Measurements from ENCODE around the gene SIAH1. TPM values are rescaled to one million over a fixed set of nuclear protein-coding genes. Genes with fewer than 3 reads are reported as not detected.
"Not testable (repeated sequence)": the region's sequence is repeated elsewhere in the genome, so short reads cannot be mapped to it uniquely, and the experiment has no call there.

SIAH1 gene
- total and polyA plus RNA-seq, 2 donors (not counting 1 experiment from before 2014, with no cell fraction given) = 10.6 to 47.6 TPM

GRCh38 chr16:48372744-48373143 is 12.5 kb downstream of the SIAH1 start:
- H3K9ac ChIP-seq (ENCODE audit: low read length) = no peak overlapping the region
- H3K4me2 ChIP-seq (replicated peaks; ENCODE audit: low read depth, low read length, poor library complexity, severe bottlenecking) = no peak overlapping the region
- H3K9me3 Mint-ChIP-seq (ENCODE audit: insufficient read depth) = no peaks in the 10 kb centered on the region
- no peak overlapping the region for H3K4me3 ChIP-seq (ENCODE audit: control extremely low read depth in 1 of 5, extremely low read depth in 1 of 5, insufficient read depth in 1 of 5, low read depth in 2 of 5, low read length in 4 of 5)
- H3K36me3 ChIP-seq (replicated peaks in 1 of 2; ENCODE audit: control extremely low read depth in 1 of 2, control insufficient read depth in 1 of 2, extremely low read depth in 1 of 2, insufficient read depth in 2 of 2, low read length in 1 of 2) = no peaks in the 10 kb centered on the region
- peaks cover 100% of the 10 kb centered on the region for H3K79me2 ChIP-seq (ENCODE audit: control insufficient read depth, insufficient read depth, low read length)
- H3K27me3 ChIP-seq (replicated peaks in 1 of 4; ENCODE audit: control extremely low read depth in 1 of 4, control insufficient read depth in 3 of 4, insufficient read depth in 4 of 4, low read length in 3 of 4) = no peaks in the 10 kb centered on the region
- H3K4me1 ChIP-seq (ENCODE audit: control insufficient read depth in 2 of 2, insufficient read depth in 2 of 2, low read length in 2 of 2) = peaks cover 0 to 19% of the 10 kb centered on the region in 2 donors
- H3K4me3 Mint-ChIP-seq = no peak overlapping the region
- intact Hi-C loops (cut with micrococcal nuclease) = no loop called here
- H3K27me3 Mint-ChIP-seq = no peaks in the 10 kb centered on the region
- H3K4me1 Mint-ChIP-seq = peaks cover 24% of the 10 kb centered on the region
- no peak overlapping the region for H3K27ac Mint-ChIP-seq
- no peak overlapping the region for H2AFZ ChIP-seq (ENCODE audit: insufficient read depth, low read depth, low read length, poor library complexity, severe bottlenecking)
- no peaks in the 10 kb centered on the region for H3K9me3 ChIP-seq (ENCODE audit: control extremely low read depth in 1 of 3, control insufficient read depth in 2 of 3, insufficient read depth in 1 of 3, low read length in 2 of 3)
- no peak overlapping the region for H3K27ac ChIP-seq (ENCODE audit: low read length in 2 of 2)
- ATAC-seq (ENCODE audit: low read depth) (no peak), DNase-seq (no peak)
- POLR2A ChIA-PET = no interaction called here
- CTCF ChIA-PET = no interaction called here
- WGBS (ENCODE audit: insufficient coverage) = 77% methylated on average over 2 of the region's 4 CpGs
- TF ChIP-seq CTCF (IDR thresholded peaks at IDR 0.05) (no peak), EZH2 (IDR thresholded peaks at IDR 0.05; ENCODE audit: borderline replicate concordance, insufficient read depth, low read depth, low read length, poor library complexity, severe bottlenecking) (no peak)
- peaks cover 61% of the 10 kb centered on the region for H4K20me1 ChIP-seq (ENCODE audit: control insufficient read depth, insufficient read depth, low read length, poor library complexity, severe bottlenecking)

GRCh38 chr16:48371393-48371780 is 13.8 kb downstream of the SIAH1 start:
- H3K36me3 ChIP-seq (replicated peaks in 1 of 2; ENCODE audit: control extremely low read depth in 1 of 2, control insufficient read depth in 1 of 2, extremely low read depth in 1 of 2, insufficient read depth in 2 of 2, low read length in 1 of 2) = no peaks in the 10 kb centered on the region
- Mint-ChIP-seq H3K9me3 (ENCODE audit: insufficient read depth) (no peaks in the 10 kb centered on the region), H3K27ac (no peak overlapping the region), H3K4me3 (no peak overlapping the region), H3K4me1 (peaks cover 30% of the 10 kb centered on the region), H3K27me3 (no peaks in the 10 kb centered on the region)
- CTCF ChIA-PET = interaction anchor here (0.6 kb wide), 1 partner anchor 56 kb away, joined by 3 read pairs; no protein-coding TSS in a partner anchor
- POLR2A ChIA-PET = no interaction called here
- no peak for DNase-seq
- H4K20me1 ChIP-seq (ENCODE audit: control insufficient read depth, insufficient read depth, low read length, poor library complexity, severe bottlenecking) = peaks cover 54% of the 10 kb centered on the region
- no peak overlapping the region for H3K4me2 ChIP-seq (replicated peaks; ENCODE audit: low read depth, low read length, poor library complexity, severe bottlenecking)
- peaks cover 100% of the 10 kb centered on the region for H3K79me2 ChIP-seq (ENCODE audit: control insufficient read depth, insufficient read depth, low read length)
- H3K27me3 ChIP-seq (replicated peaks in 1 of 4; ENCODE audit: control extremely low read depth in 1 of 4, control insufficient read depth in 3 of 4, insufficient read depth in 4 of 4, low read length in 3 of 4) = no peaks in the 10 kb centered on the region
- no peaks in the 10 kb centered on the region for H3K9me3 ChIP-seq (ENCODE audit: control extremely low read depth in 1 of 3, control insufficient read depth in 2 of 3, insufficient read depth in 1 of 3, low read length in 2 of 3)
- H3K4me3 ChIP-seq (ENCODE audit: control extremely low read depth in 1 of 5, extremely low read depth in 1 of 5, insufficient read depth in 1 of 5, low read depth in 2 of 5, low read length in 4 of 5) = no peak overlapping the region
- H3K9ac ChIP-seq (ENCODE audit: low read length) = no peak overlapping the region
- ATAC-seq (ENCODE audit: low read depth) = no peak
- intact Hi-C loops (cut with micrococcal nuclease) = no loop called here
- TF ChIP-seq EZH2 (IDR thresholded peaks at IDR 0.05; ENCODE audit: borderline replicate concordance, insufficient read depth, low read depth, low read length, poor library complexity, severe bottlenecking) (no peak), CTCF (IDR thresholded peaks at IDR 0.05) (no peak)
- H2AFZ ChIP-seq (ENCODE audit: insufficient read depth, low read depth, low read length, poor library complexity, severe bottlenecking) = no peak overlapping the region
- no peak overlapping the region for H3K27ac ChIP-seq (ENCODE audit: low read length in 2 of 2)
- H3K4me1 ChIP-seq (ENCODE audit: control insufficient read depth in 2 of 2, insufficient read depth in 2 of 2, low read length in 2 of 2) = peaks cover 12 to 28% of the 10 kb centered on the region in 2 donors

- ChIA-PET CTCF (interaction anchor here (0.6 to 2.4 kb wide), 4 partner anchors 17 to 156 kb away, joined by 3 to 7 read pairs (median 3); no protein-coding TSS in a partner anchor), POLR2A (interaction anchor here (0.7 kb wide), 1 partner anchor 55 kb away, joined by 7 read pairs; no protein-coding TSS in a partner anchor)
- 99% methylated on average over 9 of the region's 18 CpGs for WGBS (ENCODE audit: insufficient coverage)
These were observed 14.4 kb downstream of the SIAH1 start for GRCh38 chr16:48370668-48371392.

More at GRCh38 chr16:48370668-48371392, 14.4 kb downstream of the SIAH1 start:
- H3K27ac ChIP-seq (ENCODE audit: low read length in 2 of 2); ATAC-seq (ENCODE audit: low read depth); H3K4me3 ChIP-seq (ENCODE audit: control extremely low read depth in 1 of 5, extremely low read depth in 1 of 5, insufficient read depth in 1 of 5, low read depth in 2 of 5, low read length in 4 of 5); H3K27me3 ChIP-seq (replicated peaks in 1 of 4; ENCODE audit: control extremely low read depth in 1 of 4, control insufficient read depth in 3 of 4, insufficient read depth in 4 of 4, low read length in 3 of 4); H3K9ac ChIP-seq (ENCODE audit: low read length); H2AFZ ChIP-seq (ENCODE audit: insufficient read depth, low read depth, low read length, poor library complexity, severe bottlenecking); H3K27me3 Mint-ChIP-seq; H3K9me3 ChIP-seq (ENCODE audit: control extremely low read depth in 1 of 3, control insufficient read depth in 2 of 3, insufficient read depth in 1 of 3, low read length in 2 of 3); H3K4me3 Mint-ChIP-seq; DNase-seq; H3K36me3 ChIP-seq (replicated peaks in 1 of 2; ENCODE audit: control extremely low read depth in 1 of 2, control insufficient read depth in 1 of 2, extremely low read depth in 1 of 2, insufficient read depth in 2 of 2, low read length in 1 of 2); H3K27ac Mint-ChIP-seq; intact Hi-C loops (cut with micrococcal nuclease); H3K9me3 Mint-ChIP-seq (ENCODE audit: insufficient read depth); H3K4me2 ChIP-seq (replicated peaks; ENCODE audit: low read depth, low read length, poor library complexity, severe bottlenecking): not testable (repeated sequence)
- peaks cover 55% of the 10 kb centered on the region for H4K20me1 ChIP-seq (ENCODE audit: control insufficient read depth, insufficient read depth, low read length, poor library complexity, severe bottlenecking)
- peaks cover 33% of the 10 kb centered on the region for H3K4me1 Mint-ChIP-seq
- peaks cover 16 to 29% of the 10 kb centered on the region in 2 donors for H3K4me1 ChIP-seq (ENCODE audit: control insufficient read depth in 2 of 2, insufficient read depth in 2 of 2, low read length in 2 of 2)
- H3K79me2 ChIP-seq (ENCODE audit: control insufficient read depth, insufficient read depth, low read length) = peaks cover 100% of the 10 kb centered on the region

Measured in B cell (primary cell).